Measurements from ENCODE around the gene DGLUCY. TPM values are rescaled to one million over a fixed set of nuclear protein-coding genes. Genes with fewer than 3 reads are reported as not detected.
A peak's percentile ranks its signal among the peaks of the same experiment; 100 is the strongest.

The DGLUCY gene
- total RNA-seq, 4 donors from 2014 or later, result 47.1 to 145 (median 102) TPM

DNA sequence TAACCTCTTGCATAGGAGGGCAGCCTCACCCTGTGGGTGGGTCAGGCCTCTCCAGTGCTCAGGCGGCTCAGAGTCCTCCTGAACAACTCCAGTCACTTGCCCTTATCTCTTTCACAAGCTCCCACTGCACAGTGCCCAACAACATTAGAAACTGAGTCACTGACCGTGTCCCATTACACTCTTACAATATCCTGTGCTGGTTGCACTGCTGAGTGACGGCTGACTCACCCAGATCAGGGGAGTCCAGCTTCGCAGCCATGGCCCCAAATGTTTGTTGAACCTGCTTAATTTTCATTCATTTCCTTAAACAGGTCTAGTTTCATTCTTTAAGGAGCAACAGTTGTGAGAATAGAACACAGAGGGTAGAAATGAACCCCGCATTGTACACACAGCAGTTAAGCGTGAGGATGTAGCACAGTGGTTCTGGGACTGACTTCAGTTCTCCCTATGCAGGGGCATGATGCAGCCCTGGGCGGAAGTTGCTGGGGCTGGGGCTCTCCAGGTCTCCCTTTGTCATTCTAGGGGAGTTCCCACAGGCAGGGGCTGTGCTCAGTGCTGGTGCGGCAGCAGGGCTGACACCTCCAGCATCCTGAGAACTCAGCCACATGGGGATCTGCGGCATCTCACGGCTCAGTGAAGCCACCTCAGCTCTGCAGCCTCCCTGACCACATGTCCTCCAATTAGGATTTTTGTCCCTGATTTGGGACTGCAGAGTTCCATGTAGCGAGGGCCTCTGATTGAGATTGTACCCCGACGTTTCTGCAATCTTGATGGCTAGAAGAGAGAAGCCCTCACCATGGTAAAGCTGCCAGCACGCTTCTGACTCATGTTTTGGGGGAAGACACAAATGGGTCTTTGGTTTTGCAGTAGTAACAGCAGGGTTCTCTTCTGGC lies 114.5 kb downstream of the DGLUCY start:
- Histone ChIP-seq H3K9me3 (no peaks in the 10 kb centered on the region), H3K36me3 (peaks cover 0 to 36% (median 0%) of the 10 kb centered on the region in 3 donors), H3K27me3 (no peaks in the 10 kb centered on the region), H3K4me3 (no peak overlapping the region), H3K27ac (peak overlapping the region; percentile 19 to 72 (median 46)), H3K4me1 (peaks cover 0 to 30% (median 21%) of the 10 kb centered on the region in 4 donors)
- TF ChIP-seq, protein P1, sequence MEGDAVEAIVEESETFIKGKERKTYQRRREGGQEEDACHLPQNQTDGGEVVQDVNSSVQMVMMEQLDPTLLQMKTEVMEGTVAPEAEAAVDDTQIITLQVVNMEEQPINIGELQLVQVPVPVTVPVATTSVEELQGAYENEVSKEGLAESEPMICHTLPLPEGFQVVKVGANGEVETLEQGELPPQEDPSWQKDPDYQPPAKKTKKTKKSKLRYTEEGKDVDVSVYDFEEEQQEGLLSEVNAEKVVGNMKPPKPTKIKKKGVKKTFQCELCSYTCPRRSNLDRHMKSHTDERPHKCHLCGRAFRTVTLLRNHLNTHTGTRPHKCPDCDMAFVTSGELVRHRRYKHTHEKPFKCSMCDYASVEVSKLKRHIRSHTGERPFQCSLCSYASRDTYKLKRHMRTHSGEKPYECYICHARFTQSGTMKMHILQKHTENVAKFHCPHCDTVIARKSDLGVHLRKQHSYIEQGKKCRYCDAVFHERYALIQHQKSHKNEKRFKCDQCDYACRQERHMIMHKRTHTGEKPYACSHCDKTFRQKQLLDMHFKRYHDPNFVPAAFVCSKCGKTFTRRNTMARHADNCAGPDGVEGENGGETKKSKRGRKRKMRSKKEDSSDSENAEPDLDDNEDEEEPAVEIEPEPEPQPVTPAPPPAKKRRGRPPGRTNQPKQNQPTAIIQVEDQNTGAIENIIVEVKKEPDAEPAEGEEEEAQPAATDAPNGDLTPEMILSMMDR (IDR thresholded peaks at IDR 0.05), result no peak
- no peak for TF ChIP-seq POLR2A (IDR thresholded peaks at IDR 0.05)
- peak in 2 of 3 donors; percentile 57 to 65 for DNase-seq

GRCh38 chr14:91229005-91229382 lies 115.1 kb downstream of the DGLUCY start:
- H3K27ac ChIP-seq, result peak overlapping the region; percentile 19 to 72 (median 46)
- H3K9me3 ChIP-seq, result no peaks in the 10 kb centered on the region
- H3K4me3 ChIP-seq, result no peak overlapping the region
- TF ChIP-seq, protein P1 (IDR thresholded peaks at IDR 0.05), result no peak
- no peak for TF ChIP-seq POLR2A (IDR thresholded peaks at IDR 0.05)
- no peaks in the 10 kb centered on the region for H3K27me3 ChIP-seq
- H3K36me3 ChIP-seq, result peaks cover 0 to 33% (median 0%) of the 10 kb centered on the region in 3 donors
- H3K4me1 ChIP-seq, result peaks cover 0 to 30% (median 21%) of the 10 kb centered on the region in 4 donors
- no peak for DNase-seq

DNA sequence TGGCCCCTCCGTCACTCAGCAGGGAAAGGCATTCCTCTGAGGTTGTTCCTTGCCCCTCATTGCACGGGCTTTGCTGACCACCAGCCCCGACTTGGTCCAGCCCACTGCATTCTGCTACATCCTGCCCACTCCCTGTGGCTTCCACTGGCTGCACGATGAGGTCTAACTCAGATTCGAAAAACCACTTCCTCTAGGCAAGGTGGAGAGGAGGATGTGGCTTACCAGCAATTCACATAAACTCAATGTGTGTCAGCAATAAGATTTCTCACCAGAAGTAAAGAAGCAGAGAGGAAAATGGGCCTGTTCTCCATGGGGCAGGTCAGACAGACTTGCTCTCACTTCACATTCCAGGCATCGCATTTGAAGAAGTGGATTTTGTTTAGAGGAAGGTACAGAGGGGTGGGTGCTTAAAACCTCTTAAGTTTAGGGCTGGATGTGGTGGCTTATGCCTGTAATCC lies 115.9 kb downstream of the DGLUCY start:
- Histone ChIP-seq H3K4me3 (no peak overlapping the region), H3K27ac (peak overlapping the region; percentile 56 to 80 (median 68)), H3K9me3 (no peaks in the 10 kb centered on the region), H3K27me3 (no peaks in the 10 kb centered on the region), H3K36me3 (peaks cover 0 to 25% (median 0%) of the 10 kb centered on the region in 3 donors), H3K4me1 (peaks cover 0 to 30% (median 21%) of the 10 kb centered on the region in 4 donors)
- peak in 2 of 3 donors; percentile 77 to 88 for DNase-seq
- TF ChIP-seq POLR2A (IDR thresholded peaks at IDR 0.05), result no peak
- TF ChIP-seq, protein P1 (IDR thresholded peaks at IDR 0.05), result no peak

DNA sequence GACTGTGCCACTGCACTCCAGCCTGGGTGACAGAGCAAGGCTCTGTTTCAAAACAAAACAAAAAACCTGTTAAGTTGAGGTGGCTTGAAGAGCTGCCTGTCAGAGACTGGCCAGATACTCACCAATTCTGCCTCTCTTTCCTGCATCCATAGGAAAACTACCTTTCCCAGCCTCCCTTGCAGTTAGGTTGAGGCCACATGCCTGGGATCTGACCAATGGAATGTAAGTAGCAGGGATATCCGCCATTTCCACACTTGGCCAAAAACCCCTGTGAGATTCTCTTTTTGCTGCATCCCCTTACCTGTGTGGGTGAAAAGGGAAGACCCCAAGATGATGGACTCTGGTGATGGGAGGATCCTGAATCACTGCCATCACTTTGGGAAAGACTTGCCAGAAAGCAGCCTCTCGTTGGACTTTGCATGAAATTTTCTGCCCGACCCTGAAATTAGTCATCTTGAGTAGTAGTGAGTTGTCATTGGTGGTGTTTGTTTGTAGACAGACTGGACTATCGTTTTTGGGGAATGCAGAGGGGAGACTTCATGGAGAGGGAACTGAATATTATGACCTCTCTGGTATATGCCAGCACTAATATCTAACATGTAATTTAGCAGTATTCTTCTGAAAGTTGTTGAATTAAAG lies 116.6 kb downstream of the DGLUCY start:
- Histone ChIP-seq H3K27ac (peak overlapping the region; percentile 56 to 80 (median 68)), H3K4me1 (peaks cover 0 to 30% (median 21%) of the 10 kb centered on the region in 4 donors), H3K27me3 (no peaks in the 10 kb centered on the region), H3K9me3 (no peaks in the 10 kb centered on the region), H3K4me3 (no peak overlapping the region), H3K36me3 (peaks cover 0 to 19% (median 0%) of the 10 kb centered on the region in 3 donors)
- TF ChIP-seq, protein P1 (IDR thresholded peaks at IDR 0.05), result no peak
- no peak for TF ChIP-seq POLR2A (IDR thresholded peaks at IDR 0.05)
- DNase-seq, result no peak

GRCh38 chr14:91231446-91231845 lies 117.6 kb downstream of the DGLUCY start:
- H3K27ac ChIP-seq, result peak overlapping the region; percentile 56 to 80 (median 68)

More at GRCh38 chr14:91231446-91231845, 117.6 kb downstream of the DGLUCY start:
- H3K9me3 ChIP-seq, result no peaks in the 10 kb centered on the region
- TF ChIP-seq, protein P1 (IDR thresholded peaks at IDR 0.05), result no peak
- no peak for TF ChIP-seq POLR2A (IDR thresholded peaks at IDR 0.05)
- no peak for DNase-seq
- H3K36me3 ChIP-seq, result peaks cover 0 to 19% (median 0%) of the 10 kb centered on the region in 3 donors
- no peak overlapping the region for H3K4me3 ChIP-seq
- peaks cover 0 to 30% (median 21%) of the 10 kb centered on the region in 4 donors for H3K4me1 ChIP-seq
- no peaks in the 10 kb centered on the region for H3K27me3 ChIP-seq

Measured in Peyer's patch (tissue), 4 donors.